ENCODE measurements around the gene GP1BB. TPM values are rescaled to one million over a fixed set of nuclear protein-coding genes. Genes with fewer than 3 reads are reported as not detected.

GP1BB gene
- total and polyA plus RNA-seq, 2 of the 4 experiments (the other 2 are of a cell fraction): 0.18 to 1.5 TPM

DNA sequence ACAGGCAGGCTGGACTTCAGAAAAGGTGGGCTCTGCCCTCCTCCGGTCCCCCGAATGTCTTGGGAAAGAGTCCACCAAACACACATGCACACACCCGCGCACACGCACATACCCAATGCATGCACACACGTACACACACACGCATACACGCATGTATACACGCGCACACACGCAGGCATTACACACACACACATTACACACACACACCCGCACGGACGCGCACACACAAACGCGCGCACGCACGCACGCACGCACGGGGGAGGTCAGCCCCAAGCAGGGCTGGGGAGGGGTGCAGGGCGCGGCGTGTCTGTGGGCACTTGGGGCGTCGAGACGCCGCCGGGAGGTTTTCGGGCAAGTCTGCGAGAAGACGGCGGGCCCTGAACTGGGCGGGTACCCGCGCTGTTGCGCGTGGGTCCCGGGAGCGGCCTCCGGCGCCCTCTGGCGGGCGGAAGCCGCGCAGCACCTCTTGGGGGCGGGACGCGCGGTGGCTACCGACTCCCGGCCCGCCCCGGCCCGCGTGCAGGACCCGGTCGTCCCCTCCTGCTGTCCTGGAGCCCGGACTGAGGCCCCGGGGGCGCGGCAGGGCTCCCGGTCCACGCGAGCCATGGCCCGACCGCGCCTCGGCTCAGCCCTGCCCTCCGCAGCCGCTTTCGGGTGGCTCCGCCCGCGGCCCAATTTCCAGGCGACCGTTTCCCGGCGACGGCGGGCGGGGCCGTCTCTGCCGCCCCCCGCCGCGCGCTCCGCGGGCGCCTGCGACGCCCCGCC lies 5.5 kb upstream of the GP1BB start:
- POLR2A ChIA-PET (ENCODE audit: unreplicated experiment): no interaction called here
- Histone ChIP-seq H3K4me2 (ENCODE audit: low read depth, low read length) (peak overlapping the region; percentile 93), H3K9me1 (ENCODE audit: insufficient read depth, low read length) (peaks cover 7% of the 10 kb centered on the region), H3K9ac (ENCODE audit: low read depth, low read length) (peak overlapping the region; percentile 50; the same call in 1 of the 2 replicates), H3K27me3 (ENCODE audit: control insufficient read depth, insufficient read depth, low read length) (peaks cover 16% of the 10 kb centered on the region), H3K4me3 (ENCODE audit: insufficient read depth, low read depth, low read length) (peak overlapping the region; percentile 71), H2BK20ac (ENCODE audit: low read depth, low read length) (no peak overlapping the region), H3K14ac (replicated peaks; ENCODE audit: low read depth, low read length) (no peak overlapping the region), H4K5ac (ENCODE audit: low read depth, low read length) (peak overlapping the region; percentile 83), H3K23ac (ENCODE audit: low read depth, low read length) (no peak overlapping the region; the same call in 1 of the 2 replicates), H2BK120ac (ENCODE audit: low read depth, low read length) (peak overlapping the region; percentile 64), H2AFZ (replicated peaks; ENCODE audit: low read length, poor library complexity) (peak overlapping the region; percentile 98), H2BK15ac (ENCODE audit: low read depth, low read length) (no peak overlapping the region; the same call in 2 of the 3 replicates), H2AK5ac (ENCODE audit: low read depth, low read length) (peak overlapping the region; percentile 90; the same call in 1 of the 2 replicates), H2AK9ac (replicated peaks; ENCODE audit: low read depth, low read length, poor library complexity) (peak overlapping the region; percentile 92), H3K79me1 (ENCODE audit: low read depth in 1 of 2, low read length in 2 of 2) (peaks cover 0 to 4% of the 10 kb centered on the region in 2 experiments; a peak in 1 of 4 replicates), H3K27ac (ENCODE audit: insufficient read depth, low read length) (peak overlapping the region; percentile 19; the same call in 1 of the 2 replicates), H3K56ac (ENCODE audit: extremely low read depth, insufficient read depth, low read length) (no peak overlapping the region), H4K20me1 (ENCODE audit: insufficient read depth, low read length) (peaks cover 3% of the 10 kb centered on the region; the same call in 1 of the 2 replicates), H2BK5ac (ENCODE audit: low read depth, low read length, poor library complexity, severe bottlenecking) (peak overlapping the region; percentile 48), H3K4me1 (ENCODE audit: control insufficient read depth, insufficient read depth, low read length) (peaks cover 15% of the 10 kb centered on the region), H3K18ac (ENCODE audit: low read depth, low read length) (0 out of 2 replicates have a peak overlapping the region, but pooled peaks have one; percentile 17), H4K8ac (ENCODE audit: low read depth in 2 of 2, low read length in 2 of 2) (peak overlapping the region; percentile 71 to 87), H3K4ac (ENCODE audit: low read depth, low read length) (peak overlapping the region; percentile 77), H3K9me3 (ENCODE audit: control insufficient read depth, insufficient read depth, low read length) (no peaks in the 10 kb centered on the region), H3K36me3 (ENCODE audit: control insufficient read depth, insufficient read depth, low read length) (peaks cover 14% of the 10 kb centered on the region), H4K91ac (ENCODE audit: insufficient read depth, low read depth, low read length) (no peak overlapping the region; the same call in 1 of the 2 replicates)
- BruUV-seq (replicated peaks): no TSS peak
- DNase-seq (peak; percentile 52), ATAC-seq (ENCODE audit: low read depth) (peak; percentile 90)
- 12% methylated on average over 60 of the region's 96 CpGs; no CpG with 5 or more reads in 1 of the 2 experiments for WGBS, 2 experiments (ENCODE audit: extremely low coverage in 2 of 2, insufficient read length in 1 of 2)
- dilution Hi-C loops (cut with HindIII; ENCODE audit: low sequenced_read_pairs, unreplicated experiment): no loop called here
- CTCF ChIA-PET: no interaction called here
- intact Hi-C loops (cut with micrococcal nuclease): loop anchor here (1.0 kb wide), 2 partner anchors 39 to 86 kb away; no protein-coding TSS in a partner anchor
- in situ Hi-C loops (cut with MboI; ENCODE audit: low sequenced_read_pairs): no loop called here
- TF ChIP-seq RAD21 (IDR thresholded peaks at IDR 0.05; ENCODE audit: low read length) (peak; percentile 87), RFX5 (IDR thresholded peaks at IDR 0.05; ENCODE audit: low read depth, low read length) (no peak), CHD1 (IDR thresholded peaks at IDR 0.05; ENCODE audit: low read depth, low read length) (no peak), CEBPB (IDR thresholded peaks at IDR 0.05; ENCODE audit: low read depth, low read length) (no peak), RCOR1 (IDR thresholded peaks at IDR 0.05; ENCODE audit: insufficient replicate concordance, low read length) (no peak), SMC3 (IDR thresholded peaks at IDR 0.05; ENCODE audit: low read depth, low read length) (peak; percentile 68), FOS (IDR thresholded peaks at IDR 0.05; ENCODE audit: low read depth, low read length) (no peak), MXI1 (IDR thresholded peaks at IDR 0.05; ENCODE audit: borderline replicate concordance, low read depth, low read length) (peak; percentile 69), POLR2A (IDR thresholded peaks at IDR 0.05; ENCODE audit: low read depth, low read length) (no peak), BHLHE40 (IDR thresholded peaks at IDR 0.05; ENCODE audit: low read depth, low read length) (no peak), NFE2L2 (IDR thresholded peaks at IDR 0.05; ENCODE audit: low read depth, low read length) (no peak)
- TF ChIP-seq, protein P1, sequence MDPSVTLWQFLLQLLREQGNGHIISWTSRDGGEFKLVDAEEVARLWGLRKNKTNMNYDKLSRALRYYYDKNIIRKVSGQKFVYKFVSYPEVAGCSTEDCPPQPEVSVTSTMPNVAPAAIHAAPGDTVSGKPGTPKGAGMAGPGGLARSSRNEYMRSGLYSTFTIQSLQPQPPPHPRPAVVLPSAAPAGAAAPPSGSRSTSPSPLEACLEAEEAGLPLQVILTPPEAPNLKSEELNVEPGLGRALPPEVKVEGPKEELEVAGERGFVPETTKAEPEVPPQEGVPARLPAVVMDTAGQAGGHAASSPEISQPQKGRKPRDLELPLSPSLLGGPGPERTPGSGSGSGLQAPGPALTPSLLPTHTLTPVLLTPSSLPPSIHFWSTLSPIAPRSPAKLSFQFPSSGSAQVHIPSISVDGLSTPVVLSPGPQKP (IDR thresholded peaks at IDR 0.05; ENCODE audit: borderline replicate concordance, low read depth, low read length): no peak
- TF ChIP-seq, protein P2, sequence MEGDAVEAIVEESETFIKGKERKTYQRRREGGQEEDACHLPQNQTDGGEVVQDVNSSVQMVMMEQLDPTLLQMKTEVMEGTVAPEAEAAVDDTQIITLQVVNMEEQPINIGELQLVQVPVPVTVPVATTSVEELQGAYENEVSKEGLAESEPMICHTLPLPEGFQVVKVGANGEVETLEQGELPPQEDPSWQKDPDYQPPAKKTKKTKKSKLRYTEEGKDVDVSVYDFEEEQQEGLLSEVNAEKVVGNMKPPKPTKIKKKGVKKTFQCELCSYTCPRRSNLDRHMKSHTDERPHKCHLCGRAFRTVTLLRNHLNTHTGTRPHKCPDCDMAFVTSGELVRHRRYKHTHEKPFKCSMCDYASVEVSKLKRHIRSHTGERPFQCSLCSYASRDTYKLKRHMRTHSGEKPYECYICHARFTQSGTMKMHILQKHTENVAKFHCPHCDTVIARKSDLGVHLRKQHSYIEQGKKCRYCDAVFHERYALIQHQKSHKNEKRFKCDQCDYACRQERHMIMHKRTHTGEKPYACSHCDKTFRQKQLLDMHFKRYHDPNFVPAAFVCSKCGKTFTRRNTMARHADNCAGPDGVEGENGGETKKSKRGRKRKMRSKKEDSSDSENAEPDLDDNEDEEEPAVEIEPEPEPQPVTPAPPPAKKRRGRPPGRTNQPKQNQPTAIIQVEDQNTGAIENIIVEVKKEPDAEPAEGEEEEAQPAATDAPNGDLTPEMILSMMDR (conservative IDR thresholded peaks at IDR 0.05; ENCODE audit: low read depth, low read length): peak; percentile 95
- TF ChIP-seq, protein P3, sequence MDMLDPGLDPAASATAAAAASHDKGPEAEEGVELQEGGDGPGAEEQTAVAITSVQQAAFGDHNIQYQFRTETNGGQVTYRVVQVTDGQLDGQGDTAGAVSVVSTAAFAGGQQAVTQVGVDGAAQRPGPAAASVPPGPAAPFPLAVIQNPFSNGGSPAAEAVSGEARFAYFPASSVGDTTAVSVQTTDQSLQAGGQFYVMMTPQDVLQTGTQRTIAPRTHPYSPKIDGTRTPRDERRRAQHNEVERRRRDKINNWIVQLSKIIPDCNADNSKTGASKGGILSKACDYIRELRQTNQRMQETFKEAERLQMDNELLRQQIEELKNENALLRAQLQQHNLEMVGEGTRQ (IDR thresholded peaks at IDR 0.05; ENCODE audit: low read depth, low read length): no peak

Measured in IMR-90 (cell line).